Keratinocyte (primary cell): ENCODE results near the gene CD300C. TPM values are rescaled to one million over a fixed set of nuclear protein-coding genes. Genes with fewer than 3 reads are reported as not detected.

ENCODE experiments used
- DNase-seq: peaks from one replicate; pipeline ENCODE4 v3.0.0-alpha.2; 2011; ENCODE audit warnings: low read depth, missing footprints, low spot score
- FAIRE-seq: peaks from 2 replicates; lab custom pipeline; 2011; peaks lifted over from hg19 to GRCh38; lab: Jason Lieb, UNC
- H2AFZ ChIP-seq: 2 replicates; pipeline ENCODE4 v1.6.0; 2012; ENCODE audit warnings: low read length, control low read depth, inconsistent platforms; ENCODE audit not compliant: control insufficient read depth
- H3K27ac ChIP-seq: 2 replicates; pipeline ENCODE4 v1.5.1; 2011; ENCODE audit warnings: low read length; ENCODE audit not compliant: control insufficient read depth, insufficient read depth
- H3K27me3 ChIP-seq: 3 replicates; pipeline ENCODE4 v1.6.0; 2011; ENCODE audit warnings: low read length; ENCODE audit not compliant: control insufficient read depth, insufficient read depth; ENCODE audit errors: extremely low read depth
- H3K36me3 ChIP-seq, 2 experiments: 2 replicates in 1 of 2; 3 replicates in 1 of 2; pipeline ENCODE4 v1.5.1; 2011; ENCODE audit warnings: low read length in 2 of 2, mild to moderate bottlenecking in 1 of 2; ENCODE audit not compliant: control insufficient read depth in 2 of 2, insufficient read depth in 2 of 2; ENCODE audit errors: extremely low read depth in 1 of 2
- H3K4me1 ChIP-seq: 3 replicates; pipeline ENCODE4 v1.5.1; 2011; ENCODE audit warnings: low read length; ENCODE audit not compliant: control insufficient read depth, insufficient read depth; ENCODE audit errors: extremely low read depth
- H3K4me2 ChIP-seq: 3 replicates; pipeline ENCODE4 v1.6.0; 2011; ENCODE audit warnings: low read depth, low read length; ENCODE audit not compliant: control insufficient read depth, insufficient read depth; ENCODE audit errors: extremely low read depth
- H3K4me3 ChIP-seq, 3 experiments: fragments of 200-600 bp in 1 of 3; sonication (generic) in 1 of 3; 2 replicates in 2 of 3; 3 replicates in 1 of 3; pipeline ENCODE4 v1.5.1; 2011 to 2016; ENCODE audit warnings: low read length in 3 of 3, mild to moderate bottlenecking in 3 of 3, control low read depth in 2 of 3, inconsistent platforms in 1 of 3, low read depth in 1 of 3, mixed read lengths in 1 of 3, mixed run types in 1 of 3, moderate library complexity in 1 of 3; ENCODE audit not compliant: control insufficient read depth in 2 of 3, insufficient read depth in 2 of 3; ENCODE audit errors: extremely low read depth in 1 of 3
- H3K79me2 ChIP-seq: 2 replicates; pipeline ENCODE4 v1.6.0; 2012; ENCODE audit warnings: low read length; ENCODE audit not compliant: control insufficient read depth, insufficient read depth
- H3K9ac ChIP-seq: 3 replicates; pipeline ENCODE4 v1.6.0; 2011; ENCODE audit warnings: low read length; ENCODE audit not compliant: control insufficient read depth, insufficient read depth; ENCODE audit errors: extremely low read depth
- H3K9me1 ChIP-seq: 3 replicates; pipeline ENCODE4 v1.6.0; 2011; ENCODE audit warnings: low read length; ENCODE audit not compliant: control insufficient read depth, insufficient read depth; ENCODE audit errors: extremely low read depth
- H3K9me3 ChIP-seq: 2 replicates; pipeline ENCODE4 v1.5.1; 2012; ENCODE audit warnings: low read depth, low read length; ENCODE audit not compliant: control insufficient read depth
- H4K20me1 ChIP-seq: 3 replicates; pipeline ENCODE4 v1.6.0; 2011; ENCODE audit warnings: low read length; ENCODE audit not compliant: control insufficient read depth, insufficient read depth; ENCODE audit errors: extremely low read depth
- CTCF ChIP-seq, 3 experiments: IDR thresholded peaks in 1 of 3; conservative IDR thresholded peaks in 1 of 3; optimal IDR thresholded peaks in 1 of 3; 2 replicates in 2 of 3; 3 replicates in 1 of 3; pipeline versions ENCODE3 to v1.5.1; 2011; ENCODE audit warnings: low read length in 3 of 3, mild to moderate bottlenecking in 3 of 3, moderate library complexity in 2 of 3, control low read depth in 1 of 3, inconsistent platforms in 1 of 3; ENCODE audit not compliant: insufficient read depth in 2 of 3; ENCODE audit errors: extremely low read depth in 1 of 3
- EZH2 ChIP-seq: IDR thresholded peaks from one replicate; pipeline ENCODE4 v1.6.1; 2012; ENCODE audit warnings: inconsistent platforms, mild to moderate bottlenecking, low read length, moderate library complexity
- dilution Hi-C: fragments of 300-500 bp; cut with MboI; formaldehyde crosslinking; loops from one replicate; pipeline ENCODE4 v1.7.0; 2020; ENCODE audit warnings: low sequenced_read_pairs; ENCODE audit not compliant: extremely low pct_ligation_motif_present
- polyA plus RNA-seq, 5 experiments: library from polyadenylated mRNA; depleted of rRNA in 3 of 5; stranded (reverse) in 3 of 5; stranded (forward) in 1 of 5; unstranded in 1 of 5; fragments of >200 nt; gene quantifications; 1 replicate in 1 of 5; 2 replicates in 3 of 5; 3 replicates in 1 of 5; pipeline versions ENCODE4 v1.2.1 to v1.2.3, GENCODE V29; 2011 to 2012; ENCODE audit warnings: missing spikeins in 2 of 5, low read depth in 1 of 5, low replicate concordance in 1 of 5

CD300C gene
- polyA plus RNA-seq, 1 donor (not counting 4 experiments of a cell fraction or from before 2014, with no cell fraction given): not detected

- peak; percentile 100 for FAIRE-seq
- Histone ChIP-seq H3K4me1 (peaks cover 24% of the 10 kb centered on the region), H3K4me2 (peak overlapping the region; percentile 74), H3K36me3 (no peaks in the 10 kb centered on the region), H3K9me3 (no peaks in the 10 kb centered on the region), H3K27ac (peak overlapping the region; percentile 68), H3K4me3 (peak overlapping the region in 1 of 3 experiments; percentile 34), H3K27me3 (no peaks in the 10 kb centered on the region), H3K9ac (peak overlapping the region; percentile 66), H4K20me1 (no peaks in the 10 kb centered on the region), H3K9me1 (no peaks in the 10 kb centered on the region), H3K79me2 (no peaks in the 10 kb centered on the region), H2AFZ (peak overlapping the region; percentile 51)
- peak in 1 of 3 experiments; percentile 7 for TF ChIP-seq CTCF (optimal IDR thresholded peaks at IDR 0.05 in 1 of 3, IDR thresholded peaks at IDR 0.05 in 1 of 3, conservative IDR thresholded peaks at IDR 0.05 in 1 of 3; ENCODE audit: extremely low read depth in 1 of 3, insufficient read depth in 2 of 3, low read length in 3 of 3)
- no peak for TF ChIP-seq EZH2
- DNase-seq: peak; percentile 99
- dilution Hi-C loops: no loop called here
Measured at GRCh38 chr17:74569020-74570003, 23.4 kb upstream of the CD300C start.

DNA sequence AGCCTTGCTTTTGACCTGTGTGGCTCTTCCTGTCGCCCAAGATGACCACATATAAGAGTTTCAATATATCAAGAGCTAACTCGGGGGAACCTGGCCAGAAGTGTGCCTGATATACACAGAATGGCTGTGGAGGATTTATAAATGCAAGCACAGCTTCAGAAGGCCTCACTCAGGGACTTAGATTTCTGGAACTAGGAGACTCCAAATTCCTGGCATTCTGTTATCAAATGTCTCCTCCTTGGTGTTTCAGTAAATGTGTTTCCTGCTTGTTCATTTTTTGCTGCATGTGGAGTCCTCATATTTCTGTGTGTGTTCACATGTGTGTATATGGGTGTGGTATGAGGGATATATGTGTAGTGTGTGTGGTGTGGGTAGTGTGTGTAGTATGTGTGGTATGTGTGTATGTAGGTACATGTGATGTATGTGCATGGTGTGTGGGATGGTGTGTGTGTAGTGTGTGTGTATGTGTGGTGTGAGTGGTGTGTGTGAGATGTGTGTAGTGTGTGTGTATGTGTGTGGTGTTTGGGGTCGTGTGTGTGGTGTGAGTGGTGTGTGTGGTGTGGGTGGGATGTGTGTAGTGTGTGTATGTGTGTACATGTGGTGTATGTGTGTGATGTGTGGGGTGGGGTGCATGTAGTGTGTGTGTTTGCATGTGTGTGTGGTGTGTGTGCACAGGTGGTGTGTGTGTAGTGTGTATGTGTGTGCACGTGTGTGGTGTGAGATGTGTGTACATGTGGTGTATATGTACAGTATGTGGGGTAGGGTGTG is 22.4 kb upstream of the CD300C start:
- FAIRE-seq (no peak), DNase-seq (no peak)
- no peaks in the 10 kb centered on the region for H3K79me2 ChIP-seq
- peak overlapping the region; percentile 11 for H3K9ac ChIP-seq
- H3K36me3 ChIP-seq: no peaks in the 10 kb centered on the region
- H3K4me1 ChIP-seq: peaks cover 24% of the 10 kb centered on the region
- H3K9me1 ChIP-seq: no peaks in the 10 kb centered on the region
- TF ChIP-seq EZH2: no peak
- no peak for TF ChIP-seq CTCF (optimal IDR thresholded peaks at IDR 0.05 in 1 of 3, IDR thresholded peaks at IDR 0.05 in 1 of 3, conservative IDR thresholded peaks at IDR 0.05 in 1 of 3; ENCODE audit: extremely low read depth in 1 of 3, insufficient read depth in 2 of 3, low read length in 3 of 3)
- peak overlapping the region; percentile 18 for H3K4me2 ChIP-seq
- no peak overlapping the region for H2AFZ ChIP-seq
- H4K20me1 ChIP-seq: no peaks in the 10 kb centered on the region
- peak overlapping the region; percentile 68 for H3K27ac ChIP-seq
- no peaks in the 10 kb centered on the region for H3K9me3 ChIP-seq
- dilution Hi-C loops: no loop called here
- H3K4me3 ChIP-seq: no peak overlapping the region
- H3K27me3 ChIP-seq: no peaks in the 10 kb centered on the region
